ENCODE measurements around the gene ZBTB20. TPM values are rescaled to one million over a fixed set of nuclear protein-coding genes. Genes with fewer than 3 reads are reported as not detected.
"Not testable (repeated sequence)": the region's sequence is repeated elsewhere in the genome, so short reads cannot be mapped to it uniquely, and the experiment has no call there.

ZBTB20 gene
- total RNA-seq, 3 donors from 2014 or later (not counting 1 experiment from before 2014, with no cell fraction given) = 52.7 to 58.3 (median 55.9) TPM

DNA sequence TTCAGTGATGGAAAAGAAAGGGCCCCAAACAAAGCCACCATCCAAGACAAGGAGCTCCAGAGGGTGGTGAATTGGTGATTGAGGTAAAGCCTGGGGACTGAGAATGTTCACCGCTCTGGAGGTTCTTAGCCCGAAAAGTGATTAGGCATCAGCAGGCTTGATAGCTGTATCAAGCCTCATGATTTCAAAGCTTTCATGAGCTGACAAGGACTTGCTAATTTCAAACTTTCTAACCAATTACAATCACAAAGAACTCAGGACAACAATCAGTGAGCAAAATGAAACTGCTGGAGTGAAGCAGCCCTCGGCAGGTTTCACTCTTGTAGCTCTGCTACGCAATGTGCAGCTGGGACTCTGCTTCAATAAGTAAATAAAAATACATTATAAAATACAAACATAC is 461.9 kb downstream of the ZBTB20 start:
- DNase-seq (no peak), ATAC-seq (no peak)
- H3K27me3 ChIP-seq (ENCODE audit: control insufficient read depth, insufficient read depth, low read length) = no peaks in the 10 kb centered on the region
- TF ChIP-seq, protein P1, sequence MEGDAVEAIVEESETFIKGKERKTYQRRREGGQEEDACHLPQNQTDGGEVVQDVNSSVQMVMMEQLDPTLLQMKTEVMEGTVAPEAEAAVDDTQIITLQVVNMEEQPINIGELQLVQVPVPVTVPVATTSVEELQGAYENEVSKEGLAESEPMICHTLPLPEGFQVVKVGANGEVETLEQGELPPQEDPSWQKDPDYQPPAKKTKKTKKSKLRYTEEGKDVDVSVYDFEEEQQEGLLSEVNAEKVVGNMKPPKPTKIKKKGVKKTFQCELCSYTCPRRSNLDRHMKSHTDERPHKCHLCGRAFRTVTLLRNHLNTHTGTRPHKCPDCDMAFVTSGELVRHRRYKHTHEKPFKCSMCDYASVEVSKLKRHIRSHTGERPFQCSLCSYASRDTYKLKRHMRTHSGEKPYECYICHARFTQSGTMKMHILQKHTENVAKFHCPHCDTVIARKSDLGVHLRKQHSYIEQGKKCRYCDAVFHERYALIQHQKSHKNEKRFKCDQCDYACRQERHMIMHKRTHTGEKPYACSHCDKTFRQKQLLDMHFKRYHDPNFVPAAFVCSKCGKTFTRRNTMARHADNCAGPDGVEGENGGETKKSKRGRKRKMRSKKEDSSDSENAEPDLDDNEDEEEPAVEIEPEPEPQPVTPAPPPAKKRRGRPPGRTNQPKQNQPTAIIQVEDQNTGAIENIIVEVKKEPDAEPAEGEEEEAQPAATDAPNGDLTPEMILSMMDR (IDR thresholded peaks at IDR 0.05) = no peak
- no peaks in the 10 kb centered on the region for H3K36me3 Mint-ChIP-seq
- peaks cover 6 to 13% of the 10 kb centered on the region in 2 donors for H3K4me1 Mint-ChIP-seq
- no peak overlapping the region for H3K27ac ChIP-seq (ENCODE audit: low read length)
- H3K27me3 Mint-ChIP-seq (ENCODE audit: low read depth in 2 of 2) = no peaks in the 10 kb centered on the region
- no peaks in the 10 kb centered on the region for H3K9me3 ChIP-seq (ENCODE audit: control insufficient read depth, insufficient read depth, low read length)
- no peaks in the 10 kb centered on the region for H3K4me1 ChIP-seq (ENCODE audit: control insufficient read depth, insufficient read depth, low read length)
- no peak overlapping the region for H3K27ac Mint-ChIP-seq
- no peaks in the 10 kb centered on the region for H3K36me3 ChIP-seq (ENCODE audit: control insufficient read depth, insufficient read depth, low read length)
- intact Hi-C loops (cut with micrococcal nuclease) = no loop called here
- H3K9me3 Mint-ChIP-seq = no peaks in the 10 kb centered on the region
- H3K4me3 ChIP-seq (ENCODE audit: low read length) = no peak overlapping the region
- 86% methylated on average over 3 of the region's 4 CpGs for WGBS (ENCODE audit: insufficient coverage)
- no peak overlapping the region for H3K4me3 Mint-ChIP-seq

DNA sequence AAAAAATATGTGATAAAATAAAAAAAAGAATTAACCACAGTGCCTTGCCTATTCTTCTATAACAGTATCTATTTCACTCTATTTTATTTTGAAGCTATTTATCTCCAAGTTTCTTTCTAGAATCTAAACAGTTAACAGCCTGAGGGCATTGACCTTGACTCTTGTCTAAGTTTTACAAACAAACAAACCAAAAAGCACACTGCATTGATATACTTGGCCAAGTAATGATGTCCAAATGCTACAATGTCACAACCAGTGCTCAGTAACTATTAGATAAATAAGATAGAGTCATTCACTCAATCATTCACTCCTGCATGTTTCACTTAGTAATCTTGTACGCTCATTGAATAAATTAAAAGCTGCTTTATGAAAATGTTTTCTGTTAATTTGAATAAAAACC is 466.8 kb downstream of the ZBTB20 start:
- DNase-seq = no peak
- Histone ChIP-seq H3K27me3 (ENCODE audit: control insufficient read depth, insufficient read depth, low read length) (no peaks in the 10 kb centered on the region), H3K9me3 (ENCODE audit: control insufficient read depth, insufficient read depth, low read length) (no peaks in the 10 kb centered on the region), H3K4me3 (ENCODE audit: low read length) (no peak overlapping the region), H3K4me1 (ENCODE audit: control insufficient read depth, insufficient read depth, low read length) (no peaks in the 10 kb centered on the region), H3K27ac (ENCODE audit: low read length) (no peak overlapping the region), H3K36me3 (ENCODE audit: control insufficient read depth, insufficient read depth, low read length) (no peaks in the 10 kb centered on the region)
- WGBS (ENCODE audit: insufficient coverage) = no CpG with 5 or more reads among the region's 1 CpG
- H3K27me3 Mint-ChIP-seq (ENCODE audit: low read depth in 2 of 2) = no peaks in the 10 kb centered on the region
- intact Hi-C loops (cut with micrococcal nuclease) = no loop called here
- H3K9me3 Mint-ChIP-seq = no peaks in the 10 kb centered on the region
- H3K4me3 Mint-ChIP-seq = no peak overlapping the region
- no peaks in the 10 kb centered on the region for H3K4me1 Mint-ChIP-seq
- no peak overlapping the region for H3K27ac Mint-ChIP-seq
- TF ChIP-seq, protein P1 (IDR thresholded peaks at IDR 0.05) = no peak
- no peaks in the 10 kb centered on the region for H3K36me3 Mint-ChIP-seq
- no peak for ATAC-seq

DNA sequence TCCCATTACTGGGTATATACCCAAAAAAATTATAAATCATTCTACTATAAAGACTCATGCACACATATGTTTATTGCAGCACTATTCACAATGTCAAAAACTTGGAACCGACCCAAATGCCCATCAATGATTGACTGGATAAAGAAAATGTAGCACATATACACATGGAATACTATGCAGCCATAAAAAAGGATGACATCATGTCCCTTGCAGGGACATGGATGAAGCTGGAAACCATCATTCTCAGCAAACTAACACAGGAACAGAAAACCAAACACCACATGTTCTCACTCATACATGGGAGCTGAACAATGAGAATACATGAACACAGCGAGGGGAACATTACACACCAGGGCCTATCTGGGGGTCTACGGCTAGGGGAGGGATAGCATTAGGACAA is 467.3 kb downstream of the ZBTB20 start:
- H3K36me3 Mint-ChIP-seq; H3K9me3 Mint-ChIP-seq; H3K27ac ChIP-seq (ENCODE audit: low read length); H3K9me3 ChIP-seq (ENCODE audit: control insufficient read depth, insufficient read depth, low read length); H3K4me1 ChIP-seq (ENCODE audit: control insufficient read depth, insufficient read depth, low read length); H3K36me3 ChIP-seq (ENCODE audit: control insufficient read depth, insufficient read depth, low read length); H3K27ac Mint-ChIP-seq; H3K4me3 Mint-ChIP-seq; ATAC-seq; intact Hi-C loops (cut with micrococcal nuclease); H3K27me3 ChIP-seq (ENCODE audit: control insufficient read depth, insufficient read depth, low read length); DNase-seq; H3K4me3 ChIP-seq (ENCODE audit: low read length); H3K4me1 Mint-ChIP-seq; H3K27me3 Mint-ChIP-seq (ENCODE audit: low read depth in 2 of 2): not testable (repeated sequence)
- WGBS (ENCODE audit: insufficient coverage) = 100% methylated on average over 2 of the region's 3 CpGs

DNA sequence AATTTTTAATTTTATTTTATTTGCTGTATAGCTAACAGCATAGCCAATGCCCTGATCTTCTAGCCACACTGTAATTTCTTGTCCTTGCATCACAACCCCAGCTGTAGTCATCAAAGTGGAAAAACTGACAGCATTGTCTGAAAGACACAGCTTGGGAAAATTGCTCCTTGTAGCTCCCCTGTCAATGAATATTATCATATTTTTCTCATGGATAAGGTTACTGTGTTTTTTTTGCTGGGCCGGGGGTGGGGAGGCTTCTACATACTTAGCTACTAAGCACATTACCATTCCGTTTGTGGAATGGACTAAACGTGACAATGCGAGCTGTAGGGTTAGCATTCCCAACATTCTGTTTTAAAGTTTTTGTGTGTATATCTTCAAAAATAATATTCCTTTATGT is 472.0 kb downstream of the ZBTB20 start:
- DNase-seq (no peak), ATAC-seq (no peak)
- H3K36me3 ChIP-seq (ENCODE audit: control insufficient read depth, insufficient read depth, low read length) = no peaks in the 10 kb centered on the region
- TF ChIP-seq, protein P1 (IDR thresholded peaks at IDR 0.05) = no peak
- Mint-ChIP-seq H3K27me3 (ENCODE audit: low read depth in 2 of 2) (no peaks in the 10 kb centered on the region), H3K4me1 (peaks cover 5 to 6% of the 10 kb centered on the region in 2 donors), H3K9me3 (no peaks in the 10 kb centered on the region), H3K27ac (no peak overlapping the region), H3K4me3 (no peak overlapping the region), H3K36me3 (no peaks in the 10 kb centered on the region)
- intact Hi-C loops (cut with micrococcal nuclease) = no loop called here
- no CpG with 5 or more reads among the region's 4 CpGs for WGBS (ENCODE audit: insufficient coverage)
- no peaks in the 10 kb centered on the region for H3K9me3 ChIP-seq (ENCODE audit: control insufficient read depth, insufficient read depth, low read length)
- H3K27ac ChIP-seq (ENCODE audit: low read length) = no peak overlapping the region
- no peaks in the 10 kb centered on the region for H3K4me1 ChIP-seq (ENCODE audit: control insufficient read depth, insufficient read depth, low read length)
- no peaks in the 10 kb centered on the region for H3K27me3 ChIP-seq (ENCODE audit: control insufficient read depth, insufficient read depth, low read length)
- no peak overlapping the region for H3K4me3 ChIP-seq (ENCODE audit: low read length)
